Mesenchymal stem cell (in vitro differentiated cells and primary cell): ENCODE data around the gene CCPG1. TPM values are rescaled to one million over a fixed set of nuclear protein-coding genes. Genes with fewer than 3 reads are reported as not detected.
"Not testable (repeated sequence)": the region's sequence is repeated elsewhere in the genome, so short reads cannot be mapped to it uniquely, and the experiment has no call there.

Experiments used
- DNase-seq: peaks from one replicate; pipeline ENCODE4 v3.0.0-alpha.2; 2013
- H2AFZ ChIP-seq: one replicate; pipeline ENCODE4 v1.6.1; 2013; ENCODE audit warnings: low read depth, mild to moderate bottlenecking, control low read depth, inconsistent platforms, low read length, moderate library complexity
- H2AK5ac ChIP-seq: 2 replicates; pipeline ENCODE4 v1.6.1; 2013; ENCODE audit warnings: low read length, moderate library complexity, mild to moderate bottlenecking, inconsistent platforms; ENCODE audit not compliant: severe bottlenecking
- H2BK120ac ChIP-seq: one replicate; pipeline ENCODE4 v1.6.1; 2013; ENCODE audit warnings: low read depth, mild to moderate bottlenecking, inconsistent platforms, low read length, moderate library complexity
- H2BK12ac ChIP-seq, 2 experiments: one replicate each; pipeline ENCODE4 v1.6.1; 2013; ENCODE audit warnings: inconsistent platforms in 2 of 2, low read length in 2 of 2, mild to moderate bottlenecking in 2 of 2, moderate library complexity in 2 of 2, control low read depth in 1 of 2
- H2BK15ac ChIP-seq: one replicate; pipeline ENCODE4 v1.6.1; 2013; ENCODE audit warnings: mild to moderate bottlenecking, low read depth, inconsistent platforms; ENCODE audit not compliant: poor library complexity, severe bottlenecking
- H2BK5ac ChIP-seq: 2 replicates; pipeline ENCODE4 v1.6.1; 2013; ENCODE audit warnings: low read depth, mild to moderate bottlenecking, low read length, control low read depth, inconsistent platforms; ENCODE audit not compliant: poor library complexity, severe bottlenecking
- H3K14ac ChIP-seq, 2 experiments: one replicate each; pipeline ENCODE4 v1.6.1; 2013; ENCODE audit warnings: inconsistent platforms in 2 of 2, low read length in 2 of 2, control low read depth in 1 of 2, mild to moderate bottlenecking in 1 of 2, moderate library complexity in 1 of 2
- H3K18ac ChIP-seq, 2 experiments: one replicate each; pipeline ENCODE4 v1.6.1; 2013; ENCODE audit warnings: inconsistent platforms in 2 of 2, low read length in 2 of 2, control low read depth in 1 of 2, low read depth in 1 of 2, mild to moderate bottlenecking in 1 of 2
- H3K23ac ChIP-seq, 2 experiments: one replicate each; pipeline ENCODE4 v1.6.1; 2013; ENCODE audit warnings: inconsistent platforms in 2 of 2, low read length in 2 of 2, mild to moderate bottlenecking in 2 of 2, moderate library complexity in 2 of 2, control low read depth in 1 of 2
- H3K27ac ChIP-seq: 2 replicates; pipeline ENCODE4 v1.5.1; 2013; ENCODE audit warnings: mild to moderate bottlenecking, moderate library complexity, low read length, control low read depth, inconsistent platforms; ENCODE audit not compliant: poor library complexity, severe bottlenecking
- H3K27me3 ChIP-seq, 2 experiments: 2 replicates each; pipeline versions ENCODE4 v1.6.1 to v1.7.0; 2013; ENCODE audit warnings: low read length in 2 of 2, mild to moderate bottlenecking in 2 of 2, moderate library complexity in 2 of 2, control low read depth in 1 of 2, inconsistent platforms in 1 of 2; ENCODE audit not compliant: control insufficient read depth in 1 of 2, insufficient read depth in 1 of 2
- H3K36me3 ChIP-seq, 2 experiments: 2 replicates each; pipeline versions ENCODE4 v1.6.1 to v1.7.0; 2013; ENCODE audit warnings: low read length in 2 of 2, control low read depth in 1 of 2, inconsistent platforms in 1 of 2, low read depth in 1 of 2, mild to moderate bottlenecking in 1 of 2; ENCODE audit not compliant: insufficient read depth in 2 of 2, control insufficient read depth in 1 of 2
- H3K4ac ChIP-seq, 2 experiments: one replicate each; pipeline ENCODE4 v1.6.1; 2013; ENCODE audit warnings: inconsistent platforms in 2 of 2, low read length in 2 of 2, mild to moderate bottlenecking in 2 of 2, moderate library complexity in 2 of 2, control low read depth in 1 of 2, low read depth in 1 of 2
- H3K4me1 ChIP-seq: 2 replicates; pipeline ENCODE4 v1.6.1; 2013; ENCODE audit warnings: low read depth, low read length, control low read depth; ENCODE audit not compliant: control insufficient read depth, insufficient read depth
- H3K4me2 ChIP-seq: 2 replicates; pipeline ENCODE4 v1.6.1; 2013; ENCODE audit warnings: low read length, mild to moderate bottlenecking, inconsistent platforms; ENCODE audit not compliant: poor library complexity, severe bottlenecking
- H3K4me3 ChIP-seq, 2 experiments: 2 replicates each; pipeline versions ENCODE4 v1.5.1 to v1.7.0; 2013; ENCODE audit warnings: low read length in 2 of 2, mild to moderate bottlenecking in 2 of 2, control low read depth in 1 of 2, low read depth in 1 of 2; ENCODE audit not compliant: insufficient read depth in 1 of 2
- H3K79me1 ChIP-seq: replicated peaks from 2 replicates; pipeline ENCODE4 v1.6.1; 2013; ENCODE audit warnings: mild to moderate bottlenecking, control low read depth, low read length, inconsistent platforms; ENCODE audit not compliant: poor library complexity, severe bottlenecking
- H3K9ac ChIP-seq: 2 replicates; pipeline ENCODE4 v1.7.0; 2013; ENCODE audit warnings: mild to moderate bottlenecking, low read length, moderate library complexity
- H3K9me3 ChIP-seq: 2 replicates; pipeline ENCODE4 v1.7.0; 2013; ENCODE audit warnings: mild to moderate bottlenecking, low read length; ENCODE audit not compliant: control insufficient read depth
- H4K8ac ChIP-seq: one replicate; pipeline ENCODE4 v1.6.1; 2013; ENCODE audit warnings: inconsistent platforms, mild to moderate bottlenecking, low read length, moderate library complexity
- H4K91ac ChIP-seq: one replicate; pipeline ENCODE4 v1.6.1; 2013; ENCODE audit warnings: mild to moderate bottlenecking, low read length, inconsistent platforms
- WGBS: methylation state at CpG from one replicate; pipeline ENCODE4 v1.1.7; 2013; ENCODE audit warnings: mixed read lengths; 5-methylcytosine and 5-hydroxymethylcytosine counted together
- polyA plus RNA-seq, 2 experiments: library from polyadenylated mRNA; stranded (reverse); fragments of 200-250 nt; gene quantifications; one replicate each; pipeline ENCODE4 v1.2.3, GENCODE V29; 2013

The CCPG1 gene, protein sequence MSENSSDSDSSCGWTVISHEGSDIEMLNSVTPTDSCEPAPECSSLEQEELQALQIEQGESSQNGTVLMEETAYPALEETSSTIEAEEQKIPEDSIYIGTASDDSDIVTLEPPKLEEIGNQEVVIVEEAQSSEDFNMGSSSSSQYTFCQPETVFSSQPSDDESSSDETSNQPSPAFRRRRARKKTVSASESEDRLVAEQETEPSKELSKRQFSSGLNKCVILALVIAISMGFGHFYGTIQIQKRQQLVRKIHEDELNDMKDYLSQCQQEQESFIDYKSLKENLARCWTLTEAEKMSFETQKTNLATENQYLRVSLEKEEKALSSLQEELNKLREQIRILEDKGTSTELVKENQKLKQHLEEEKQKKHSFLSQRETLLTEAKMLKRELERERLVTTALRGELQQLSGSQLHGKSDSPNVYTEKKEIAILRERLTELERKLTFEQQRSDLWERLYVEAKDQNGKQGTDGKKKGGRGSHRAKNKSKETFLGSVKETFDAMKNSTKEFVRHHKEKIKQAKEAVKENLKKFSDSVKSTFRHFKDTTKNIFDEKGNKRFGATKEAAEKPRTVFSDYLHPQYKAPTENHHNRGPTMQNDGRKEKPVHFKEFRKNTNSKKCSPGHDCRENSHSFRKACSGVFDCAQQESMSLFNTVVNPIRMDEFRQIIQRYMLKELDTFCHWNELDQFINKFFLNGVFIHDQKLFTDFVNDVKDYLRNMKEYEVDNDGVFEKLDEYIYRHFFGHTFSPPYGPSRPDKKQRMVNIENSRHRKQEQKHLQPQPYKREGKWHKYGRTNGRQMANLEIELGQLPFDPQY
- 131 TPM for polyA plus RNA-seq (2013, experiment 1 of 2)
- 137 TPM for polyA plus RNA-seq (2013, experiment 2 of 2)

DNA sequence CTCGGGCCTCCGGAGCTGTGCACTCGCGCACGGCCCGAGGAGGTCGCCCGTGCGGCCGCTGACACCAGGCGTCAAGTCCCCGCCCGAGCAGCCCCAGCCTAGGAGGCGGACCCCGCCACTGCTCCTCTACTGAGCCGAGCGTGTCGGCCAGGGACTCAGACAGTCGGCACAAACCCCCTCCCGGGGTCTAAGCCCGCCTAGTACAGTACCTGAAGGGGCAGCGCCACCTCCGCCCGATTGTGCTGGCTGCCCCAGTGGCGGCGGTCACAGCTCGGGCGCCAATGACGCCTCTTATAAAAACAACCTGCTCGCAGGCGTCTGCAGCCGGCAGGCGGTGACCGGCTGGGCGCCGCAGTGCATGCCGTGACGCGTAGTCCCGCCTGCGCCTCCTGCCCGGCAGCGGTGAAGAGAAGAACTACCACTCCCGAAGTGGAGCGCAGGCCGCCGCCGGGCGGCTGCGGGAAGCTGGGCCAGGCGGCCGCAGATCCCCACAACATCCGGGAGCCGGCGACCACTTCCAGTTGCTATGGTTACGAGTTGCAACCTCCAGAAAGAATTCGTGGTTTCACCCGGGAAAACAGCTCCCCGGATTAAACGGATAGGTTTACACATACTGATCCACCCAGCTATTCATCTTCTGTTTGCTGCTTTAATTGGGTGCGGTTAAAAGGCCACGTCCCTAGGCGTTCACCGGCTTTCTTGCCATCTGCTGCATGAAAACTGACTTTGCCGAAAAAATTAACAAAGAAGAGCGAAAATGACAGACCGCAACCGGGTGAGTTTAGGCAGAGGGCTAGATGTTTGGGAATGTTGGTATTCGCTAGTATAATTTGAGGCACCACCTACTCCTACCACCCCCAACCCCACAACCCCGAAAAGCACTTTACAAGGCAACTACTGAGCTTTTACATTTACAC lies at the start of gene CCPG1, which contains the start of gene PIERCE2:
CCPG1 (minus strand) TSS at position 348 of the 917 bp plus-strand sequence. CDS start 18,935 bp downstream, outside the sequence.
PIERCE2 (plus strand) TSS at position 484 of the 917 bp plus-strand sequence; CDS start at position 758, 274 bp downstream.
- peak; percentile 97 for DNase-seq
- Histone ChIP-seq H3K4me1 (peaks cover 2% of the 10 kb centered on the region), H2BK15ac (peak within 1 kb of the TSS; percentile 60), H3K18ac (peak within 1 kb of the TSS; percentile 80 to 87), H4K8ac (peak within 1 kb of the TSS; percentile 84), H3K79me1 (peaks cover 8% of the 10 kb centered on the region), H3K14ac (peak within 1 kb of the TSS in 1 of 2 experiments; percentile 37), H3K4me2 (peak within 1 kb of the TSS; percentile 76), H3K36me3 (peaks cover 0 to 2% of the 10 kb centered on the region in 2 experiments), H2BK12ac (peak within 1 kb of the TSS; percentile 27 to 38), H3K4me3 (peak within 1 kb of the TSS; percentile 85 to 98), H3K23ac (no peak within 1 kb of the TSS), H2AK5ac (no peak within 1 kb of the TSS), H2BK120ac (peak within 1 kb of the TSS; percentile 73), H3K4ac (no peak within 1 kb of the TSS), H2BK5ac (peak within 1 kb of the TSS; percentile 77), H3K9me3 (no peaks in the 10 kb centered on the region), H3K9ac (peak within 1 kb of the TSS; percentile 96), H2AFZ (peak within 1 kb of the TSS; percentile 98), H3K27me3 (no peaks in the 10 kb centered on the region), H4K91ac (peak within 1 kb of the TSS; percentile 78), H3K27ac (peak within 1 kb of the TSS; percentile 64)
- 2% methylated on average over 66 of the region's 70 CpGs for WGBS

DNA sequence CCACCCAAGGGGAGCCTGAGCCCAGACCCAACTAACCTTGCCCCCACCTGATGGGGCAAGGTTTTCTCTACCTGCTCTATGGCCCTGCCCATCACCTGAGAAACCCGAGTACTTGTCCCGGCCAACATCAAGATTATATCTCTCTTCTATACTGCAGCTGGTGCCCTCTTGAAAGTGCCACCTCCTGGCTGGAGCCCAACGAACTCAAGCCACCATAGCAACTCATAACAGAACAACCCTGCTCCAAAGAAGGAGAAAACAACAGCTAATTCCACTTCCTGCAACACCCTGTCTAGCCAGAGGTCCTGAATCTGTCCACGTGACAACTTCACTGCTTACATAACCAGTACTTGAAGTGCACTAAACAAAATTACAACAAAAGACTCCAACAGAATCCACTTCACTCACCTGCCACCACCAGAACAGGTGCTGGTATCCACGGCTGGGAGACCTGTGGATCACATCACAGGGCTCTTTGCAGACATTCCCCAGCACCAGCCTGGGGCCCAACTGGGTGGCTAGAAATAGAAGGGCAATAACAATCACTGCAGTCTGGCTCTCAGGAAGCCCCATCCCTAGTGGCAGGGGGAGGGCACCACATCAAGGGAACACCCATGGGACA lies 49.4 kb upstream of the CCPG1 start:
- Histone ChIP-seq H3K4me3 (no peak overlapping the region), H2BK12ac (no peak overlapping the region), H2BK15ac (no peak overlapping the region), H3K14ac (no peak overlapping the region), H2BK5ac (no peak overlapping the region), H3K18ac (no peak overlapping the region), H3K4me1 (no peaks in the 10 kb centered on the region), H3K9me3 (peaks cover 15% of the 10 kb centered on the region), H2AK5ac (no peak overlapping the region), H3K4me2 (no peak overlapping the region), H3K27me3 (no peaks in the 10 kb centered on the region), H2BK120ac (no peak overlapping the region), H3K4ac (no peak overlapping the region), H2AFZ (no peak overlapping the region), H3K23ac (no peak overlapping the region), H3K36me3 (peaks cover 0 to 11% of the 10 kb centered on the region in 2 experiments), H3K79me1 (peaks cover 12% of the 10 kb centered on the region), H3K9ac (no peak overlapping the region), H4K91ac (no peak overlapping the region), H4K8ac (no peak overlapping the region), H3K27ac (no peak overlapping the region)
- 83% methylated on average over 5 of the region's 5 CpGs for WGBS
- DNase-seq: no peak

DNA sequence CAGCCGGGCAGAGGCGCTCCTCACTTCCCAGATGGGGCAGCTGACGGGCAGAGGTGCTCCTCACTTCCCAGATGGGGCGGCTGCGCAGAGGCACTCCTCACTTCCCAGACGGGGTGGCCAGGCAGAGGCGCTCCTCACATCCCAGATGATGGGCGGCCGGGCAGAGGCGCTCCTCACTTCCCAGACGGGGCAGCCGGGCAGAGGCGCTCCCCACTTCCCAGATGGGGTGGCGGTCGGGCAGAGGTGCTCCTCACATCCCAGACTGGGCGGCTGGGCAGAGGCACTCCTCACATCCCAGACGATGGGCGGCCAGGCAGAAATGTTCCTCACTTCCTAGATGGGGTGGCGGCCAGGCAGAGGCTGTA lies 38.9 kb upstream of the CCPG1 start:
- not testable (repeated sequence) for H2AK5ac ChIP-seq, H4K91ac ChIP-seq, H3K79me1 ChIP-seq, H2AFZ ChIP-seq, H3K14ac ChIP-seq, H3K27ac ChIP-seq, H3K4ac ChIP-seq, H3K27me3 ChIP-seq, DNase-seq, H4K8ac ChIP-seq, H3K9me3 ChIP-seq, H2BK120ac ChIP-seq, H3K4me1 ChIP-seq, H3K23ac ChIP-seq, H3K4me3 ChIP-seq, H3K18ac ChIP-seq, H2BK5ac ChIP-seq, H3K9ac ChIP-seq, H2BK15ac ChIP-seq, H3K4me2 ChIP-seq, H2BK12ac ChIP-seq
- peaks cover 0 to 26% of the 10 kb centered on the region in 2 experiments for H3K36me3 ChIP-seq
- WGBS: 99% methylated on average over 15 of the region's 19 CpGs
